ENCODE data around the gene GRB14.

- TF ChIP-seq, protein P1, sequence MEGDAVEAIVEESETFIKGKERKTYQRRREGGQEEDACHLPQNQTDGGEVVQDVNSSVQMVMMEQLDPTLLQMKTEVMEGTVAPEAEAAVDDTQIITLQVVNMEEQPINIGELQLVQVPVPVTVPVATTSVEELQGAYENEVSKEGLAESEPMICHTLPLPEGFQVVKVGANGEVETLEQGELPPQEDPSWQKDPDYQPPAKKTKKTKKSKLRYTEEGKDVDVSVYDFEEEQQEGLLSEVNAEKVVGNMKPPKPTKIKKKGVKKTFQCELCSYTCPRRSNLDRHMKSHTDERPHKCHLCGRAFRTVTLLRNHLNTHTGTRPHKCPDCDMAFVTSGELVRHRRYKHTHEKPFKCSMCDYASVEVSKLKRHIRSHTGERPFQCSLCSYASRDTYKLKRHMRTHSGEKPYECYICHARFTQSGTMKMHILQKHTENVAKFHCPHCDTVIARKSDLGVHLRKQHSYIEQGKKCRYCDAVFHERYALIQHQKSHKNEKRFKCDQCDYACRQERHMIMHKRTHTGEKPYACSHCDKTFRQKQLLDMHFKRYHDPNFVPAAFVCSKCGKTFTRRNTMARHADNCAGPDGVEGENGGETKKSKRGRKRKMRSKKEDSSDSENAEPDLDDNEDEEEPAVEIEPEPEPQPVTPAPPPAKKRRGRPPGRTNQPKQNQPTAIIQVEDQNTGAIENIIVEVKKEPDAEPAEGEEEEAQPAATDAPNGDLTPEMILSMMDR (IDR thresholded peaks at IDR 0.05): no peak
- no peak for TF ChIP-seq ZFX (IDR thresholded peaks at IDR 0.05; ENCODE audit: borderline replicate concordance)
Measured at GRCh38 chr2:164545484-164545883, 75.8 kb downstream of the GRB14 start.
